Right lobe of liver (tissue), 4 donors: Measurements from ENCODE around the gene SGCD.

Experiments
- POLR2A ChIP-seq: fragments of 450-650 bp; IDR thresholded peaks from one replicate; pipeline ENCODE4 v1.6.1; 2017; ENCODE audit warnings: antibody characterized with exemption, mild to moderate bottlenecking
- TF ChIP-seq, protein P1 (sequence below), 4 donors: fragments of 200-600 bp in 3 of 4; fragments of 450-650 bp in 1 of 4; IDR thresholded peaks; one replicate each; pipeline versions ENCODE4 v1.5.1 to v1.8.0; 2016 to 2022; ENCODE audit warnings: antibody characterized with exemption in 4 of 4, mild to moderate bottlenecking in 2 of 4
- donor health status: DM: no; HTN: no; CAD: no.
- donor health status: DM: no; HTN: no; CAD: no.
- donor health status: DM: no; HTN: yes; CAD: no.

DNA sequence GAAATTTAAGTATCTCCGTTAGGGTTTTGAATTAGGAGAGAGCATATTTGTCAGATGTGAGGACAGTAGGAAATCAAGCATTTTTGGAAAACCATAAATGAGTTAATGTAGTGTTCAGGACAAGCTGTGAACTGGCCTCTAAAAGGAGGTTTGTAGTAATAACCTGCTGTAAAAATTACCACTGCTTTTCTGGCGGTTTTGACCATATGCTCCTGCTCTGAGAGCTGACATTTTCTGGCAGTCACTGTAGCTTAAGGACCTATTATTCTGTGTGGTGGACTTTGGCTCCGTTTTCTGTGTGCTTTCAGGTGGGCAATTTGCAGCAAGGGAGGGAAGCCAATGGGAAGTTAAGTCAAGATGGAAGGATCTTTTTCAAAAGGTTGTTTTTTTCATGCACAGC lies 111.1 kb downstream of the SGCD start:
- TF ChIP-seq, protein P1, sequence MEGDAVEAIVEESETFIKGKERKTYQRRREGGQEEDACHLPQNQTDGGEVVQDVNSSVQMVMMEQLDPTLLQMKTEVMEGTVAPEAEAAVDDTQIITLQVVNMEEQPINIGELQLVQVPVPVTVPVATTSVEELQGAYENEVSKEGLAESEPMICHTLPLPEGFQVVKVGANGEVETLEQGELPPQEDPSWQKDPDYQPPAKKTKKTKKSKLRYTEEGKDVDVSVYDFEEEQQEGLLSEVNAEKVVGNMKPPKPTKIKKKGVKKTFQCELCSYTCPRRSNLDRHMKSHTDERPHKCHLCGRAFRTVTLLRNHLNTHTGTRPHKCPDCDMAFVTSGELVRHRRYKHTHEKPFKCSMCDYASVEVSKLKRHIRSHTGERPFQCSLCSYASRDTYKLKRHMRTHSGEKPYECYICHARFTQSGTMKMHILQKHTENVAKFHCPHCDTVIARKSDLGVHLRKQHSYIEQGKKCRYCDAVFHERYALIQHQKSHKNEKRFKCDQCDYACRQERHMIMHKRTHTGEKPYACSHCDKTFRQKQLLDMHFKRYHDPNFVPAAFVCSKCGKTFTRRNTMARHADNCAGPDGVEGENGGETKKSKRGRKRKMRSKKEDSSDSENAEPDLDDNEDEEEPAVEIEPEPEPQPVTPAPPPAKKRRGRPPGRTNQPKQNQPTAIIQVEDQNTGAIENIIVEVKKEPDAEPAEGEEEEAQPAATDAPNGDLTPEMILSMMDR (IDR thresholded peaks at IDR 0.05) = no peak
- TF ChIP-seq POLR2A = no peak
